Stimulated activated memory B cell treated with anti-CD40 and anti-IgM and Interleukin-4, amounts not matched to agents 10 μg/mL and 1 μg/mL and 100 μg/mL, for 72 hours (primary cell): ENCODE measurements around the gene VIPR2.
"Not testable (repeated sequence)": the region's sequence is repeated elsewhere in the genome, so short reads cannot be mapped to it uniquely, and the experiment has no call there.

Experiments
- ATAC-seq: fragments of 150-1000 bp; cut with Tn5 transposase; 2 replicates; pipeline ENCODE4 v1.10.0; 2021
- H3K27ac Mint-ChIP-seq: one replicate; pipeline ENCODE4 v1.8.0; 2022; ENCODE audit warnings: mild to moderate bottlenecking, mixed read lengths
- H3K27me3 Mint-ChIP-seq: one replicate; pipeline ENCODE4 v1.8.0; 2022; ENCODE audit warnings: mixed read lengths
- H3K36me3 Mint-ChIP-seq: one replicate; pipeline ENCODE4 v1.8.0; 2022; ENCODE audit warnings: mixed read lengths
- H3K4me1 Mint-ChIP-seq: one replicate; pipeline ENCODE4 v1.8.0; 2022; ENCODE audit warnings: mixed read lengths
- H3K4me3 Mint-ChIP-seq: one replicate; pipeline ENCODE4 v1.8.0; 2022; ENCODE audit warnings: mild to moderate bottlenecking, moderate library complexity, mixed read lengths
- H3K9me3 Mint-ChIP-seq: one replicate; pipeline ENCODE4 v1.8.0; 2022; ENCODE audit warnings: mixed read lengths

VIPR2 gene

GRCh38 chr7:159144758-159145489 lies at the start of gene VIPR2:
VIPR2 (minus strand) TSS chr7:159144867; CDS start chr7:159144771, 96 bp downstream.
- no peaks in the 10 kb centered on the region for H3K4me1 Mint-ChIP-seq
- H3K36me3 Mint-ChIP-seq = no peaks in the 10 kb centered on the region
- no peak within 1 kb of the TSS for H3K4me3 Mint-ChIP-seq
- no peak for ATAC-seq
- no peaks in the 10 kb centered on the region for H3K9me3 Mint-ChIP-seq
- H3K27me3 Mint-ChIP-seq = peaks cover 15% of the 10 kb centered on the region
- H3K27ac Mint-ChIP-seq = no peak within 1 kb of the TSS

GRCh38 chr7:159193543-159194090 lies 49.0 kb upstream of the VIPR2 start:
- Mint-ChIP-seq H3K27ac (no peak overlapping the region), H3K27me3 (peaks cover 28% of the 10 kb centered on the region), H3K9me3 (no peaks in the 10 kb centered on the region), H3K4me3 (no peak overlapping the region), H3K4me1 (peaks cover 15% of the 10 kb centered on the region), H3K36me3 (no peaks in the 10 kb centered on the region)
- no peak for ATAC-seq

GRCh38 chr7:159192725-159193453 lies 48.2 kb upstream of the VIPR2 start:
- peaks cover 22% of the 10 kb centered on the region for H3K27me3 Mint-ChIP-seq
- H3K4me3 Mint-ChIP-seq = no peak overlapping the region
- no peak overlapping the region for H3K27ac Mint-ChIP-seq
- peaks cover 13% of the 10 kb centered on the region for H3K4me1 Mint-ChIP-seq
- no peak for ATAC-seq
- H3K9me3 Mint-ChIP-seq = no peaks in the 10 kb centered on the region
- no peaks in the 10 kb centered on the region for H3K36me3 Mint-ChIP-seq

GRCh38 chr7:159192013-159192412 lies 47.3 kb upstream of the VIPR2 start:
- no peak for ATAC-seq
- H3K27ac Mint-ChIP-seq = no peak overlapping the region
- no peak overlapping the region for H3K4me3 Mint-ChIP-seq
- no peaks in the 10 kb centered on the region for H3K36me3 Mint-ChIP-seq
- peaks cover 14% of the 10 kb centered on the region for H3K27me3 Mint-ChIP-seq
- H3K9me3 Mint-ChIP-seq = no peaks in the 10 kb centered on the region
- peaks cover 4% of the 10 kb centered on the region for H3K4me1 Mint-ChIP-seq

GRCh38 chr7:159191236-159191635 lies 46.6 kb upstream of the VIPR2 start:
- H3K4me1 Mint-ChIP-seq = no peaks in the 10 kb centered on the region
- no peak for ATAC-seq
- H3K27me3 Mint-ChIP-seq = peaks cover 20% of the 10 kb centered on the region
- H3K27ac Mint-ChIP-seq = no peak overlapping the region
- peaks cover 5% of the 10 kb centered on the region for H3K9me3 Mint-ChIP-seq
- no peak overlapping the region for H3K4me3 Mint-ChIP-seq
- no peaks in the 10 kb centered on the region for H3K36me3 Mint-ChIP-seq

- peaks cover 29% of the 10 kb centered on the region for H3K27me3 Mint-ChIP-seq
- H3K27ac Mint-ChIP-seq = no peak overlapping the region
- H3K4me3 Mint-ChIP-seq = no peak overlapping the region
- no peaks in the 10 kb centered on the region for H3K36me3 Mint-ChIP-seq
- no peak for ATAC-seq
- no peaks in the 10 kb centered on the region for H3K4me1 Mint-ChIP-seq
- peaks cover 9% of the 10 kb centered on the region for H3K9me3 Mint-ChIP-seq
Observed at GRCh38 chr7:159188011-159188410, 43.3 kb upstream of the VIPR2 start.

GRCh38 chr7:159179241-159179640 lies 34.6 kb upstream of the VIPR2 start:
- no peaks in the 10 kb centered on the region for H3K36me3 Mint-ChIP-seq
- no peak overlapping the region for H3K27ac Mint-ChIP-seq
- no peak overlapping the region for H3K4me3 Mint-ChIP-seq
- no peak for ATAC-seq
- H3K27me3 Mint-ChIP-seq = peaks cover 1% of the 10 kb centered on the region
- H3K4me1 Mint-ChIP-seq = peaks cover 12% of the 10 kb centered on the region
- peaks cover 15% of the 10 kb centered on the region for H3K9me3 Mint-ChIP-seq

- H3K9me3 Mint-ChIP-seq = peaks cover 12% of the 10 kb centered on the region
- no peak overlapping the region for H3K4me3 Mint-ChIP-seq
- H3K27ac Mint-ChIP-seq = no peak overlapping the region
- ATAC-seq = no peak
- no peaks in the 10 kb centered on the region for H3K27me3 Mint-ChIP-seq
- H3K4me1 Mint-ChIP-seq = peaks cover 13% of the 10 kb centered on the region
- H3K36me3 Mint-ChIP-seq = no peaks in the 10 kb centered on the region
Observed at GRCh38 chr7:159177284-159177953, 32.8 kb upstream of the VIPR2 start.

- Mint-ChIP-seq H3K27ac (no peak overlapping the region), H3K9me3 (peaks cover 12% of the 10 kb centered on the region)
Observed at GRCh38 chr7:159175792-159176191, 31.1 kb upstream of the VIPR2 start.

GRCh38 chr7:159175100-159175499 lies 30.4 kb upstream of the VIPR2 start:
- H3K9me3 Mint-ChIP-seq, H3K4me3 Mint-ChIP-seq, H3K36me3 Mint-ChIP-seq, H3K27me3 Mint-ChIP-seq, H3K27ac Mint-ChIP-seq, ATAC-seq: not testable (repeated sequence)
- peaks cover 13% of the 10 kb centered on the region for H3K4me1 Mint-ChIP-seq

More at GRCh38 chr7:159175792-159176191, 31.1 kb upstream of the VIPR2 start:
- Mint-ChIP-seq H3K4me3 (no peak overlapping the region), H3K27me3 (no peaks in the 10 kb centered on the region), H3K4me1 (peaks cover 13% of the 10 kb centered on the region), H3K36me3 (no peaks in the 10 kb centered on the region)
- no peak for ATAC-seq

GRCh38 chr7:159172400-159172799 lies 27.7 kb upstream of the VIPR2 start:
- Mint-ChIP-seq H3K9me3 (peaks cover 5% of the 10 kb centered on the region), H3K4me3 (no peak overlapping the region), H3K4me1 (peaks cover 13% of the 10 kb centered on the region), H3K27me3 (no peaks in the 10 kb centered on the region), H3K36me3 (no peaks in the 10 kb centered on the region), H3K27ac (no peak overlapping the region)
- no peak for ATAC-seq

GRCh38 chr7:159169391-159169790 lies 24.7 kb upstream of the VIPR2 start:
- Mint-ChIP-seq H3K36me3 (no peaks in the 10 kb centered on the region), H3K4me3 (no peak overlapping the region), H3K9me3 (no peaks in the 10 kb centered on the region), H3K4me1 (peaks cover 2% of the 10 kb centered on the region), H3K27me3 (no peaks in the 10 kb centered on the region), H3K27ac (no peak overlapping the region)
- no peak for ATAC-seq

- no peak overlapping the region for H3K4me3 Mint-ChIP-seq
- H3K27me3 Mint-ChIP-seq = no peaks in the 10 kb centered on the region
- no peaks in the 10 kb centered on the region for H3K36me3 Mint-ChIP-seq
- no peak overlapping the region for H3K27ac Mint-ChIP-seq
- H3K9me3 Mint-ChIP-seq = no peaks in the 10 kb centered on the region
- H3K4me1 Mint-ChIP-seq = no peaks in the 10 kb centered on the region
- ATAC-seq = no peak
Observed at GRCh38 chr7:159167139-159167538, 22.5 kb upstream of the VIPR2 start.

- Mint-ChIP-seq H3K36me3 (no peaks in the 10 kb centered on the region), H3K9me3 (no peaks in the 10 kb centered on the region), H3K4me1 (no peaks in the 10 kb centered on the region), H3K4me3 (no peak overlapping the region), H3K27ac (no peak overlapping the region), H3K27me3 (no peaks in the 10 kb centered on the region)
- ATAC-seq = no peak
Observed at GRCh38 chr7:159166530-159166929, 21.9 kb upstream of the VIPR2 start.

GRCh38 chr7:159165352-159165751 lies 20.7 kb upstream of the VIPR2 start:
- Mint-ChIP-seq H3K4me1 (no peaks in the 10 kb centered on the region), H3K27me3 (no peaks in the 10 kb centered on the region), H3K4me3 (no peak overlapping the region), H3K9me3 (no peaks in the 10 kb centered on the region), H3K36me3 (no peaks in the 10 kb centered on the region), H3K27ac (no peak overlapping the region)
- ATAC-seq = no peak
